Measurements from ENCODE around the gene BEST1. TPM values are rescaled to one million over a fixed set of nuclear protein-coding genes. Genes with fewer than 3 reads are reported as not detected.
"Not testable (repeated sequence)": the region's sequence is repeated elsewhere in the genome, so short reads cannot be mapped to it uniquely, and the experiment has no call there.

Gene BEST1
- total RNA-seq, 1 experiment from 2014 or later, result 0.10 TPM

DNA sequence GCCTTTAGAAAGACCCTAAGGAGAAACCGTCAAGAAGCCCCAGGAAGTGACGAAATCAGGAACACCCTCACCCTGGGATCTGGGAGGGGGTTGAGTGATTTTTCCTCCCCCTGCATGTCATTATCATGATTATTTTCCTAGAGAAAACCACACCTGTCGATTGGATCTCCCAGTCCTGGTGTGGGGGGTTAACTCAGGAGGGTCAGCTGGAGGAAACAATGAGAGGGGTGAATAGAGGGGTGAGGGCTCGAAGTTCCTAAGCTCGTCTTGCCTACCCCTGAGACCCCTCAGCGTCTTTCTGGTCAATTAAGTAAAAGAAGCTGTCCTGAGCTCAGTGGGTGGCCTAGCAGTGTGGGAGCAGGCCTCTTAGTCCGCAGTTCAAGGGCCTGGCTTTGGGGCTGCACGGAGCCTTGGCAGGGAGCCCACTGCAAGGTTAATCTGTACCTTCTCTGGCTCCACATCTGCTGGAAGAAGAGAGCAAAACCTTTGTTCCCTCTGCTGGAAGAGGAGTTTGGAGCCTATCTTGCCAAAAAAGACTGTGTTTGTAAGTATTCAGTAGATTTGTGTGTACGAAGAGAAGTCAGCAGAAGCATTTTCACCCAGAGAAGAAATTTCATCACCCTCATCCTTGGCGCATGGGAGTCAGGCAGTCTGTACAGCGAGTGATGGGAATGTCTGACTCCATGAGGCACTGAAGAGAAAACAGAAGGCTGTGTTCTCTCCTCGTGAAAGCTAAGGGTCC, 51.5 kb downstream of the BEST1 start:
- in situ Hi-C loops (cut with HindIII; ENCODE audit: low sequenced_read_pairs), result no loop called here
- no peak for DNase-seq (ENCODE audit: low spot score)

DNA sequence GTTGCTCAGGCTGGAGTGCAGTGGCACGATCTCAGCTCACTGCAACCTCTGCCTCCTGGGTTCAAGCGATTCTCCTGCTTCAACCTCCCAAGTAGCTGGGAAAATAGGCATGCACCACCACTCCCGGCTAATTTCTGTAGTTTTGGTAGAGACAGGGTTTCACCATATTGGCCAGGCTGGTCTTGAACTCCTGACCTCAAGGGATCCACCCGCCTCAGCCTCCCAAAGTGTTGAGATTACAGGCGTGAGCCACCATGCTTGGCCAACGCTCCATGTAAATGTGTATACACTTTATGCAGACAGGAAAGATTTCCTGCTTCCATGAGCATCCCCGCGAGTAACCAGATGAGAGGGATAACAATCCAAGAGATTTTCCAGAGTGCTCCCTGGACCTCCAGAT, 52.1 kb downstream of the BEST1 start:
- in situ Hi-C loops (cut with HindIII; ENCODE audit: low sequenced_read_pairs); DNase-seq (ENCODE audit: low spot score): not testable (repeated sequence)

DNA sequence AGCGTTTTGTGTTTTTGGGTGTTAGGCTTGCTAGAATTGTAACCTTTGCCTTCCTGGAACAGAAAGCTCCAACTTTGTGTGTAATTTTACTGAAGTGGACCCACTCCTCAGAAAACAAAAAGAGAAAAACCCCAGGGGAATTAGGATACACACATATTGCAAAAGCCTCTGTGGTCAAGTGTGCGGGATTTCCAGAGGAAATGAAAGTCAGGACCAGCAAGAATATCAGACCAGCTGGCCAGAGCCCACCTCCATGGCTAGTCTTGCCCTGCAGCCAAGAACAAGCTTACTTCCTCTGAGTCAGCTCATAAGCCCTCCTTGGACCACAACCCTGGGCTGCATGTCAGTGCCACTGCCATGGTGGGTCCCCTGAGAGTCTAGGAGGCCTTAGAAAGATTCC, 54.3 kb downstream of the BEST1 start:
- no peak for DNase-seq (ENCODE audit: low spot score)
- in situ Hi-C loops (cut with HindIII; ENCODE audit: low sequenced_read_pairs), result no loop called here

DNA sequence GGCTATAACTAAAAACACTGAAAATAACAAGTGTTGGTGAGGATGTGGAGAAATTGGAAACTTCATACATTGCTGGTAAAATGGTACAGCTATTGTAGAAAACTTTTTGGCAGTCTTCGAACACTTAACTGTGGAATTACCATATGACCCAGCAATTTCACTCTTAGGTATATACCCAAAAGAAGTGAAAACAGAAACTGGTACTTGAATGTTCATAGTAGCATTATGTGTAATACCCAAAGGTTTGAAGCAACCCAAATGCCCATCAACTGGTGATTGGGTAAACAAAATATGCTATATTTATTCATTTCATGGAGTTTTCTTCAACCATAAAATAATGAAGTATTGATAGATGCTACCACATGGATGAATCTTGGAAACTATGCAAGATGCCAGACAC, 58.0 kb downstream of the BEST1 start:
- in situ Hi-C loops (cut with HindIII; ENCODE audit: low sequenced_read_pairs), result no loop called here
- DNase-seq (ENCODE audit: low spot score), result no peak

DNA sequence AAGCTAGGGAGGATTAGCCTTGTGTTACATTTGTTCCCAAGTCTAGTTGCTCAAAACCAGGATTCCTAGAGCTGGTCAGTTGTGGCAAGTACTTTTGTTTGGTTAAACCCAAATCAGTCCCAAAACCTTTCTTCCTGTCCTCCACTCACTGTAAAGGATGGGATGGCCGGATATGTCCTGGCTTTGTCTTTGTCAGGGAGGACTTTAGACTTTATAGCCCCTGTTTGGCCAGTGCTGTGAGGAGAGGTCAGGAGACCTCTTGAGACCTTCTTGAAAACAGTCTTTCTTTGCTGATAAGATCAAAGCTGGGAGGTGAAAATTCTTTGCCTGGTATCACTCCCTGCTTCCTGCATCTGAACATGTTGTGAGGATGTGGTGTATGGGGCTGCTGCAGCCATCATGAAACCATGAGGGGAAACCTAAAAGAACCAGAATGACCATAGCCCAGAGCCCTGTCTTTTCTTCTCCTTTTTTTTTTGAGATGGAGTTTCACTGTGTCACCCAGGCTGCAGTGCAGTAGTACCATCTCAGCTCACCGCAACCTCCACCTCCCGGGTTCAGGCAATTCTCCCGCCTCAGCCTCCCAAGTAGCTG, 60.9 kb downstream of the BEST1 start:
- no peak for DNase-seq (ENCODE audit: low spot score)
- in situ Hi-C loops (cut with HindIII; ENCODE audit: low sequenced_read_pairs), result no loop called here

DNA sequence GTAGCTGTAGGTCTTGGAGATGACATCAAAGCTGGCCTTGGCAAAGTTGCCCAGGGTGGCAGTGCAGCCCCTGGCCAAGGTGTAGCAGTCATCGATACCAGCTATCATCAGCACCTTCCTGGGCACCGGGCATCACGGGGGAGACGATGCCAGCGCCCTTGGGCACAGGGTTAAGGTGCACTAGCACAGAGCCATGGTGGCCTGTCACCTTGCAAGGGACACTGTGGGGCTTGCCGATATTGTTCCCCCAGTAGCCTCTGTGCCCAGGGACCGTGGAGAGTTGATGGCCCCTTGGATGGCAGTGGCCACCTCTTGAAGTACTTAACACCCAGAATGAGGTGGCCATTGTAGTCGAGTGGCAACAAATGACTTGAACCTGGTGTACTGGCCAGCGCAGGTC, 61.7 kb downstream of the BEST1 start:
- in situ Hi-C loops (cut with HindIII; ENCODE audit: low sequenced_read_pairs), result no loop called here
- DNase-seq (ENCODE audit: low spot score), result no peak

DNA sequence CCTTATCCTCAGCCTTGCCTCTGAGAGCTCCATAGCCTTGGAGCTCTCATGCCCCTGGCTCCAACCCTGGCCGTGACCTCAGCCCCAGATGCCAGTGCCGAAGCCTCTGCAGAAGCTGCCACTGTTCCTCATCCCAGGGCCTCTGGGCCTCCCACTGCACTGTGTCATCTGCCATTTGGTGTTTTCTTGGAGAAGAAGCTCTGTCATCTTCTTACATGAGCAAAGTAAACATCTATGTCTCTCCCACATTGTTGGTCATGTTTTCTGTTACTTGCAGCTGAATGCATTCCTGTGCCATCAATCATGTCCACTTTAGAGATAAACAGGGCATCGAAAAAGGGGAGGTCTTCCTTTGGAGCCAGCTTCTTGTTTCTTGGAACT, 62.3 kb downstream of the BEST1 start:
- DNase-seq (ENCODE audit: low spot score), result no peak
- in situ Hi-C loops (cut with HindIII; ENCODE audit: low sequenced_read_pairs), result no loop called here

DNA sequence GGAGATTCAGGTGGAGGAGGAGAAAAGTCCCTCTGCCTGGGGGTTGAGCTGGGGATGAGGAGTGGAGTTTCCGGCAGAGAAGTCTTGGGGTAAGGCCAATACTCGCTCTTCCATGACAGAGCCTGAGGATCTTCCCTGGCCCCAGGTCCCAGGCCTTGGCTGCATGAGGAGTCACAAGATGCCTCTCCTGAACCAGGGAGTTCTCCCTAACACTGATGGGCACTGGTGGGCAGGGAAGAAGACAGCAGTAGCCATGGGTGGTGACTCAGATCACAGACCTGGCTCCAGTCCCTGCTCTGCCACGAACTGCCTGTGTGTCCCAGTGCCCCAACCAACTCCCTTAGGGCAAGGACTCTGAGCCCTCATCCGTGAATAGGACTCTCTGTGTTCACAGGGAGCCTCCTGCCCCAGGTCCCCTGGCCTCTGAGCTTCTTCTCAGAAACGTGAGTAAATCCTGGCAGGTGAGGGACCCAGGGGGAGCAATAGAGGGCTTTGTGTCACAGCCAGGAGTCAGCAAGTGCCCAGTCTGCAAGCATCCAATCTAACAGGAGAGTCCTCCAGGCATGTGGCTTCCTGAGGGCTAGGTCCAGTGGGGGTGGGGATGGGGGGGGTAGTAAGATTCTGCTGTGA, 62.8 kb downstream of the BEST1 start:
- no peak for DNase-seq (ENCODE audit: low spot score)
- in situ Hi-C loops (cut with HindIII; ENCODE audit: low sequenced_read_pairs), result no loop called here

Other genes with a start within 250 kb of the BEST1 start
- gene MYRF, start 197.7 kb upstream of the BEST1 start, total RNA-seq (2014; rRNA removed; shearing (Covaris generic)), result 0.71 and 1.4 TPM in 2 replicates
- gene TMEM258, start 157.8 kb upstream of the BEST1 start, total RNA-seq (2014; rRNA removed; shearing (Covaris generic)), result 41.4 and 66.0 TPM in 2 replicates
- 94.5 and 105 TPM in 2 replicates for gene FEN1, start 157.4 kb upstream of the BEST1 start, total RNA-seq (2014; rRNA removed; shearing (Covaris generic))
- 131 and 148 TPM in 2 replicates for gene FADS1, start 133.3 kb upstream of the BEST1 start, total RNA-seq (2014; rRNA removed; shearing (Covaris generic))
- gene FADS2, start 122.1 kb upstream of the BEST1 start, total RNA-seq (2014; rRNA removed; shearing (Covaris generic)), result 222 and 244 TPM in 2 replicates
- gene FADS3, start 58.8 kb upstream of the BEST1 start, total RNA-seq (2014; rRNA removed; shearing (Covaris generic)), result 44.4 and 47.1 TPM in 2 replicates
- gene RAB3IL1, start 32.8 kb upstream of the BEST1 start, total RNA-seq (2014; rRNA removed; shearing (Covaris generic)), result 12.4 and 19.0 TPM in 2 replicates
- gene FTH1, start 17.3 kb downstream of the BEST1 start, total RNA-seq (2014; rRNA removed; shearing (Covaris generic)), result 588 and 699 TPM in 2 replicates
- gene INCENP, start 173.7 kb downstream of the BEST1 start, total RNA-seq (2014; rRNA removed; shearing (Covaris generic)), result 73.7 and 84.8 TPM in 2 replicates
- not detected in 2 replicates for gene SCGB1D1, start 239.9 kb downstream of the BEST1 start, total RNA-seq (2014; rRNA removed; shearing (Covaris generic))

Measured in G401 (cell line).